K562 treated with DMSO at 1 percent for 12 hours (cell line): ENCODE measurements around the gene NDUFAF2. TPM values are rescaled to one million over a fixed set of nuclear protein-coding genes. Genes with fewer than 3 reads are reported as not detected.

Source experiments
- total RNA-seq: library from RNA; unstranded; fragments of 300-600 nt; gene quantifications from 2 replicates; pipeline ENCODE4 v1.2.3, GENCODE V29; 2022; ENCODE audit not compliant: insufficient read depth

Gene NDUFAF2, protein sequence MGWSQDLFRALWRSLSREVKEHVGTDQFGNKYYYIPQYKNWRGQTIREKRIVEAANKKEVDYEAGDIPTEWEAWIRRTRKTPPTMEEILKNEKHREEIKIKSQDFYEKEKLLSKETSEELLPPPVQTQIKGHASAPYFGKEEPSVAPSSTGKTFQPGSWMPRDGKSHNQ
- total RNA-seq: 46.1 and 48.1 TPM in 2 replicates

DNA sequence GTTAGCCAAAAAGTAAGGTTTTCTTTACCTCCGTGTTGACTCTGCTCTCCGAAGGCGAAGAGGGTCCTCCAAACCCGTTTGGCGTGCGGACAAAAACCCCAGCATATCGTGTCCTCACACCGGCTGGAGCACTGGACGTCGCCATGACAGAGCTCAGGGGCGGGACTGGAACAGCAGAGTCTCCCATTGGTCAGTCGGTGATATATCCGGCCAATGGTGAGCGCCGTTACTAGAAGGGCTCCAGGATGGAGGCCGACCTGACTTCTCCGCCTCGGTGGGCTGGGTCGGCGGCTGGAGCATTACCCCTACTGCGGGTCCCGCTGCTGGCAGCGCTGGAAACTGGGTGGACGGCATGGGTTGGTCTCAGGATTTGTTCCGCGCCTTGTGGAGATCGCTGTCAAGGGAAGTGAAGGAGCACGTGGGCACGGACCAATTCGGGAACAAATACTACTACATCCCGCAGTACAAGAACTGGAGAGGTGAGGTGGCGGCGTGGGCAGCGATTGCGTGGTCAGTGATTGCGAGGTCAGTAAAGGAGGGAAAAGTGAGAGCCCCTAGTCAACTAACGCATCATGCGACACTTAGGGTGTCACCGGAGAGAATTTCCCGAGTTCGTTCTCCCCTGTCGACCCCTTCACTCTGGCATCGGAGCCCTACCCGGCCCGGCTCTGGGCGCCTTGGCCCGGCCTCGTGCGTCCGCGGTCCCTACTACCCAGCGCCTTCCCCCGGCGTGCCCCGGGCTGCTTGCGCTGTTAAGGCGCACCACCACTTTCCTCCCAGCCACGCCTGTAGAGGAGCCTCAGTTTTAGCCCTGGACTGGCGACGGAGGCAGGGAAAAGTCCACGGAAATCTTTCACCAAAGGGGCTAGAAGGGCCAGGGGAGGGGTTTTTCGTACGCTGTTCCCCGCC, at the start of gene NDUFAF2, which contains the start of gene ERCC8:
Gene NDUFAF2 (plus strand): TSS at position 302 of the 909 bp plus-strand sequence. CDS start 51 bp downstream, at position 353.
Gene ERCC8 (minus strand): TSS at position 167 of the 909 bp plus-strand sequence. CDS start 62 bp downstream, at position 105.

DNA sequence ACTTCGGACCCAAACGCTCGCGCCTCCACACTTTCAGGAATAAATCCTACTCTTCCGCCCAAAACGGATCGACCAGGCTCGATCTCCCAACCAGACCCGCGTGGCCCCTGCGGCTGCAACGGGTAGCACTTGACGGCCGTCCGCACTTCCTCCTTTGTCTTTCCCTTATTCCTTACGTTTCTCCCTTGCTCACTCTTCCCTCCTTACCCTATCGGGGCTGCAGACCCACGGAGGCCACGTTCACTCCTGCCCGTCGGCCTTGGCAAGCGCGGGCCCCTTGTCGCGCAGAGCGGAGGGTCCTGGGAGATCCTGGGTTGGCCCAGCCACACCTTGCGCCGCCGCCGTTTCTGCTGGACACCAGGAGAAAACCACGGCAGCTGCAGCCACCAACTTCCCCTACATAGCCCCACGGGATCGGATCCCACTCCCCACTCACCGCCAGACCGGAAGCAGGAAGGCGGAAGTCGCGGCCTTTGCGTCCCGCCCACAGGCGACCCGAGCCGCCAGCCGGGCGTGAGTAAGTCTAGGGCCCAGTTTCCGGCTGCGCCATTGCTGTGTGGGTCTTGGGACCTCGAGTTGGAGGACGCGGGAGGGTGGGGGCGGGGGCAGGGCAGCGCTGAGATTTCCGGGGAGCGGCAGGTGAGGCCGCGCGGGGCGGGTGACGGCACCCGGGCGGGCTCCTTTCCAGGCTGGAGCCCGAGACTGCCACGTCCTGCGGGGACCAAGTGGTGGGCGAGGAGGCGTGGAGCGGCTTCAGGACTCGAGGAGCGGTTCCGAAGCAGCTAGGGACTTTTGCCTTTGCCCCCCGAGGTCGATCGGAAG, 217.2 kb downstream of the NDUFAF2 start, which contains the start of gene SMIM15:
Gene SMIM15 (minus strand): TSS at position 459 of the 822 bp plus-strand sequence. CDS start 2,297 bp downstream, outside the sequence.

Other genes with a start within 250 kb of the NDUFAF2 start
- gene DEPDC1B, start 245.0 kb upstream of the NDUFAF2 start, total RNA-seq: 16.0 and 32.8 TPM in 2 replicates
- 1.3 and 6.7 TPM in 2 replicates for gene ELOVL7, start 100.9 kb upstream of the NDUFAF2 start, total RNA-seq
- 4.9 and 6.8 TPM in 2 replicates for gene ERCC8, start 135 bp upstream of the NDUFAF2 start, total RNA-seq
- 13.1 and 30.9 TPM in 2 replicates for gene SMIM15, start 217.3 kb downstream of the NDUFAF2 start, total RNA-seq